WTC11 (cell line): Measurements from ENCODE around the gene NANOGP8.

ENCODE experiments used
- JAZF1 ChIP-seq: fragments of 250-450 bp; sonication (Bioruptor Pico); IDR thresholded peaks from 2 replicates; pipeline ENCODE4 v1.9.0; 2021; ENCODE audit warnings: moderate library complexity, mild to moderate bottlenecking, inconsistent platforms
- JUN ChIP-seq: sonication (generic); formaldehyde crosslinking; IDR thresholded peaks from 2 replicates; pipeline ENCODE4 v1.8.0; 2023; ENCODE audit warnings: mild to moderate bottlenecking, missing genetic modification reagents
- RELA ChIP-seq: sonication (generic); formaldehyde crosslinking; IDR thresholded peaks from 2 replicates; pipeline ENCODE4 v1.8.1; 2022; ENCODE audit warnings: missing genetic modification reagents, mild to moderate bottlenecking, borderline replicate concordance
- SMAD4 ChIP-seq: sonication (generic); formaldehyde crosslinking; IDR thresholded peaks from 2 replicates; pipeline ENCODE4 v1.8.0; 2022; ENCODE audit warnings: mild to moderate bottlenecking, missing genetic modification reagents
- TP53 ChIP-seq: sonication (generic); formaldehyde crosslinking; IDR thresholded peaks from 2 replicates; pipeline ENCODE4 v1.8.1; 2023; ENCODE audit warnings: mild to moderate bottlenecking, missing genetic modification reagents
- ZNF396 ChIP-seq: fragments of 250-450 bp; sonication (Bioruptor Pico); IDR thresholded peaks from 2 replicates; pipeline ENCODE4 v1.8.0; 2021; ENCODE audit warnings: mild to moderate bottlenecking, moderate library complexity, borderline replicate concordance
- ZNF416 ChIP-seq: fragments of 250-450 bp; sonication (Bioruptor Pico); IDR thresholded peaks from 2 replicates; pipeline ENCODE4 v1.9.0; 2021; ENCODE audit warnings: mild to moderate bottlenecking, inconsistent platforms
- TF ChIP-seq, protein P1 (sequence below): fragments of 200-600 bp; IDR thresholded peaks from 2 replicates; pipeline ENCODE4 v1.8.0; 2022; ENCODE audit warnings: antibody characterized with exemption
- TF ChIP-seq, protein P2 (sequence below): sonication (generic); formaldehyde crosslinking; IDR thresholded peaks from 2 replicates; pipeline ENCODE4 v1.8.1; 2023; ENCODE audit warnings: mild to moderate bottlenecking, missing genetic modification reagents
- TF ChIP-seq, protein P3 (sequence below): sonication (generic); formaldehyde crosslinking; IDR thresholded peaks from 2 replicates; pipeline ENCODE4 v1.8.1; 2023; ENCODE audit warnings: mild to moderate bottlenecking, moderate library complexity, missing genetic modification reagents
- TF ChIP-seq, protein P4 (sequence below): sonication (generic); formaldehyde crosslinking; IDR thresholded peaks from 2 replicates; pipeline ENCODE4 v1.8.1; 2023; ENCODE audit warnings: mild to moderate bottlenecking, missing genetic modification reagents, borderline replicate concordance
- TF ChIP-seq, protein P5 (sequence below): sonication (generic); formaldehyde crosslinking; IDR thresholded peaks from 2 replicates; pipeline ENCODE4 v1.8.1; 2023; ENCODE audit warnings: mild to moderate bottlenecking, missing genetic modification reagents, moderate library complexity
- TF ChIP-seq, protein P6 (sequence below): sonication (generic); formaldehyde crosslinking; IDR thresholded peaks from 2 replicates; pipeline ENCODE4 v1.8.0; 2023; ENCODE audit warnings: missing genetic modification reagents, mild to moderate bottlenecking, borderline replicate concordance

DNA sequence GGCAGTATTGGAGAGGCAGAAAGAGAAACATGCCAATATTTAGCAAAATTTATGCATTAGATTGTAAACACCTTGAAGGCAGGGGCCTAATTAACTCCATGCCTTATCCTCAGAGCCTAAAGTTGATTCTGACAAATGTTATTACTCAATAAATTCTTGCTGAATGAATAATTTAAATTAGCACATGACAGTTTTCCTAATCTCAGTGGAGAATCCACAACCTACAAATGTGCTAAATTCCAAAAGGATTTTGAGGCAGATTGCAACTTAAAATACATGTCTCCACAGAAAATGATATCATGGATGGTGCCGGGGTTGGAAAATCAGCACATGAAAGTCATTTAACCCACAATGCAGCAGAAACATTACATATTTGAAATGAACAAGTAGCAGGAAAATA lies 41.1 kb upstream of the NANOGP8 start:
- TF ChIP-seq TP53 (CRISPR knock-in tag) (no peak), JUN (CRISPR knock-in tag) (no peak), RELA (CRISPR knock-in tag) (no peak), ZNF396 (no peak), ZNF416 (CRISPR knock-in tag) (no peak), JAZF1 (no peak), SMAD4 (CRISPR knock-in tag) (no peak)
- TF ChIP-seq, protein P1, sequence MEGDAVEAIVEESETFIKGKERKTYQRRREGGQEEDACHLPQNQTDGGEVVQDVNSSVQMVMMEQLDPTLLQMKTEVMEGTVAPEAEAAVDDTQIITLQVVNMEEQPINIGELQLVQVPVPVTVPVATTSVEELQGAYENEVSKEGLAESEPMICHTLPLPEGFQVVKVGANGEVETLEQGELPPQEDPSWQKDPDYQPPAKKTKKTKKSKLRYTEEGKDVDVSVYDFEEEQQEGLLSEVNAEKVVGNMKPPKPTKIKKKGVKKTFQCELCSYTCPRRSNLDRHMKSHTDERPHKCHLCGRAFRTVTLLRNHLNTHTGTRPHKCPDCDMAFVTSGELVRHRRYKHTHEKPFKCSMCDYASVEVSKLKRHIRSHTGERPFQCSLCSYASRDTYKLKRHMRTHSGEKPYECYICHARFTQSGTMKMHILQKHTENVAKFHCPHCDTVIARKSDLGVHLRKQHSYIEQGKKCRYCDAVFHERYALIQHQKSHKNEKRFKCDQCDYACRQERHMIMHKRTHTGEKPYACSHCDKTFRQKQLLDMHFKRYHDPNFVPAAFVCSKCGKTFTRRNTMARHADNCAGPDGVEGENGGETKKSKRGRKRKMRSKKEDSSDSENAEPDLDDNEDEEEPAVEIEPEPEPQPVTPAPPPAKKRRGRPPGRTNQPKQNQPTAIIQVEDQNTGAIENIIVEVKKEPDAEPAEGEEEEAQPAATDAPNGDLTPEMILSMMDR, result no peak
- TF ChIP-seq, protein P2, sequence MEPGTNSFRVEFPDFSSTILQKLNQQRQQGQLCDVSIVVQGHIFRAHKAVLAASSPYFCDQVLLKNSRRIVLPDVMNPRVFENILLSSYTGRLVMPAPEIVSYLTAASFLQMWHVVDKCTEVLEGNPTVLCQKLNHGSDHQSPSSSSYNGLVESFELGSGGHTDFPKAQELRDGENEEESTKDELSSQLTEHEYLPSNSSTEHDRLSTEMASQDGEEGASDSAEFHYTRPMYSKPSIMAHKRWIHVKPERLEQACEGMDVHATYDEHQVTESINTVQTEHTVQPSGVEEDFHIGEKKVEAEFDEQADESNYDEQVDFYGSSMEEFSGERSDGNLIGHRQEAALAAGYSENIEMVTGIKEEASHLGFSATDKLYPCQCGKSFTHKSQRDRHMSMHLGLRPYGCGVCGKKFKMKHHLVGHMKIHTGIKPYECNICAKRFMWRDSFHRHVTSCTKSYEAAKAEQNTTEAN (CRISPR knock-in tag), result no peak
- TF ChIP-seq, protein P3, sequence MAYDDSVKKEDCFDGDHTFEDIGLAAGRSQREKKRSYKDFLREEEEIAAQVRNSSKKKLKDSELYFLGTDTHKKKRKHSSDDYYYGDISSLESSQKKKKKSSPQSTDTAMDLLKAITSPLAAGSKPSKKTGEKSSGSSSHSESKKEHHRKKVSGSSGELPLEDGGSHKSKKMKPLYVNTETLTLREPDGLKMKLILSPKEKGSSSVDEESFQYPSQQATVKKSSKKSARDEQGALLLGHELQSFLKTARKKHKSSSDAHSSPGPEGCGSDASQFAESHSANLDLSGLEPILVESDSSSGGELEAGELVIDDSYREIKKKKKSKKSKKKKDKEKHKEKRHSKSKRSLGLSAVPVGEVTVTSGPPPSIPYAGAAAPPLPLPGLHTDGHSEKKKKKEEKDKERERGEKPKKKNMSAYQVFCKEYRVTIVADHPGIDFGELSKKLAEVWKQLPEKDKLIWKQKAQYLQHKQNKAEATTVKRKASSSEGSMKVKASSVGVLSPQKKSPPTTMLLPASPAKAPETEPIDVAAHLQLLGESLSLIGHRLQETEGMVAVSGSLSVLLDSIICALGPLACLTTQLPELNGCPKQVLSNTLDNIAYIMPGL (CRISPR knock-in tag), result no peak
- TF ChIP-seq, protein P4, sequence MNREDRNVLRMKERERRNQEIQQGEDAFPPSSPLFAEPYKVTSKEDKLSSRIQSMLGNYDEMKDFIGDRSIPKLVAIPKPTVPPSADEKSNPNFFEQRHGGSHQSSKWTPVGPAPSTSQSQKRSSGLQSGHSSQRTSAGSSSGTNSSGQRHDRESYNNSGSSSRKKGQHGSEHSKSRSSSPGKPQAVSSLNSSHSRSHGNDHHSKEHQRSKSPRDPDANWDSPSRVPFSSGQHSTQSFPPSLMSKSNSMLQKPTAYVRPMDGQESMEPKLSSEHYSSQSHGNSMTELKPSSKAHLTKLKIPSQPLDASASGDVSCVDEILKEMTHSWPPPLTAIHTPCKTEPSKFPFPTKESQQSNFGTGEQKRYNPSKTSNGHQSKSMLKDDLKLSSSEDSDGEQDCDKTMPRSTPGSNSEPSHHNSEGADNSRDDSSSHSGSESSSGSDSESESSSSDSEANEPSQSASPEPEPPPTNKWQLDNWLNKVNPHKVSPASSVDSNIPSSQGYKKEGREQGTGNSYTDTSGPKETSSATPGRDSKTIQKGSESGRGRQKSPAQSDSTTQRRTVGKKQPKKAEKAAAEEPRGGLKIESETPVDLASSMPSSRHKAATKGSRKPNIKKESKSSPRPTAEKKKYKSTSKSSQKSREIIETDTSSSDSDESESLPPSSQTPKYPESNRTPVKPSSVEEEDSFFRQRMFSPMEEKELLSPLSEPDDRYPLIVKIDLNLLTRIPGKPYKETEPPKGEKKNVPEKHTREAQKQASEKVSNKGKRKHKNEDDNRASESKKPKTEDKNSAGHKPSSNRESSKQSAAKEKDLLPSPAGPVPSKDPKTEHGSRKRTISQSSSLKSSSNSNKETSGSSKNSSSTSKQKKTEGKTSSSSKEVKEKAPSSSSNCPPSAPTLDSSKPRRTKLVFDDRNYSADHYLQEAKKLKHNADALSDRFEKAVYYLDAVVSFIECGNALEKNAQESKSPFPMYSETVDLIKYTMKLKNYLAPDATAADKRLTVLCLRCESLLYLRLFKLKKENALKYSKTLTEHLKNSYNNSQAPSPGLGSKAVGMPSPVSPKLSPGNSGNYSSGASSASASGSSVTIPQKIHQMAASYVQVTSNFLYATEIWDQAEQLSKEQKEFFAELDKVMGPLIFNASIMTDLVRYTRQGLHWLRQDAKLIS, result no peak
- TF ChIP-seq, protein P5, sequence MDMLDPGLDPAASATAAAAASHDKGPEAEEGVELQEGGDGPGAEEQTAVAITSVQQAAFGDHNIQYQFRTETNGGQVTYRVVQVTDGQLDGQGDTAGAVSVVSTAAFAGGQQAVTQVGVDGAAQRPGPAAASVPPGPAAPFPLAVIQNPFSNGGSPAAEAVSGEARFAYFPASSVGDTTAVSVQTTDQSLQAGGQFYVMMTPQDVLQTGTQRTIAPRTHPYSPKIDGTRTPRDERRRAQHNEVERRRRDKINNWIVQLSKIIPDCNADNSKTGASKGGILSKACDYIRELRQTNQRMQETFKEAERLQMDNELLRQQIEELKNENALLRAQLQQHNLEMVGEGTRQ (CRISPR knock-in tag), result no peak
- TF ChIP-seq, protein P6, sequence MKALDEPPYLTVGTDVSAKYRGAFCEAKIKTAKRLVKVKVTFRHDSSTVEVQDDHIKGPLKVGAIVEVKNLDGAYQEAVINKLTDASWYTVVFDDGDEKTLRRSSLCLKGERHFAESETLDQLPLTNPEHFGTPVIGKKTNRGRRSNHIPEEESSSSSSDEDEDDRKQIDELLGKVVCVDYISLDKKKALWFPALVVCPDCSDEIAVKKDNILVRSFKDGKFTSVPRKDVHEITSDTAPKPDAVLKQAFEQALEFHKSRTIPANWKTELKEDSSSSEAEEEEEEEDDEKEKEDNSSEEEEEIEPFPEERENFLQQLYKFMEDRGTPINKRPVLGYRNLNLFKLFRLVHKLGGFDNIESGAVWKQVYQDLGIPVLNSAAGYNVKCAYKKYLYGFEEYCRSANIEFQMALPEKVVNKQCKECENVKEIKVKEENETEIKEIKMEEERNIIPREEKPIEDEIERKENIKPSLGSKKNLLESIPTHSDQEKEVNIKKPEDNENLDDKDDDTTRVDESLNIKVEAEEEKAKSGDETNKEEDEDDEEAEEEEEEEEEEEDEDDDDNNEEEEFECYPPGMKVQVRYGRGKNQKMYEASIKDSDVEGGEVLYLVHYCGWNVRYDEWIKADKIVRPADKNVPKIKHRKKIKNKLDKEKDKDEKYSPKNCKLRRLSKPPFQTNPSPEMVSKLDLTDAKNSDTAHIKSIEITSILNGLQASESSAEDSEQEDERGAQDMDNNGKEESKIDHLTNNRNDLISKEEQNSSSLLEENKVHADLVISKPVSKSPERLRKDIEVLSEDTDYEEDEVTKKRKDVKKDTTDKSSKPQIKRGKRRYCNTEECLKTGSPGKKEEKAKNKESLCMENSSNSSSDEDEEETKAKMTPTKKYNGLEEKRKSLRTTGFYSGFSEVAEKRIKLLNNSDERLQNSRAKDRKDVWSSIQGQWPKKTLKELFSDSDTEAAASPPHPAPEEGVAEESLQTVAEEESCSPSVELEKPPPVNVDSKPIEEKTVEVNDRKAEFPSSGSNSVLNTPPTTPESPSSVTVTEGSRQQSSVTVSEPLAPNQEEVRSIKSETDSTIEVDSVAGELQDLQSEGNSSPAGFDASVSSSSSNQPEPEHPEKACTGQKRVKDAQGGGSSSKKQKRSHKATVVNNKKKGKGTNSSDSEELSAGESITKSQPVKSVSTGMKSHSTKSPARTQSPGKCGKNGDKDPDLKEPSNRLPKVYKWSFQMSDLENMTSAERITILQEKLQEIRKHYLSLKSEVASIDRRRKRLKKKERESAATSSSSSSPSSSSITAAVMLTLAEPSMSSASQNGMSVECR (CRISPR knock-in tag), result no peak
